ENCODE measurements around the gene VAMP8.

VAMP8 gene

DNA sequence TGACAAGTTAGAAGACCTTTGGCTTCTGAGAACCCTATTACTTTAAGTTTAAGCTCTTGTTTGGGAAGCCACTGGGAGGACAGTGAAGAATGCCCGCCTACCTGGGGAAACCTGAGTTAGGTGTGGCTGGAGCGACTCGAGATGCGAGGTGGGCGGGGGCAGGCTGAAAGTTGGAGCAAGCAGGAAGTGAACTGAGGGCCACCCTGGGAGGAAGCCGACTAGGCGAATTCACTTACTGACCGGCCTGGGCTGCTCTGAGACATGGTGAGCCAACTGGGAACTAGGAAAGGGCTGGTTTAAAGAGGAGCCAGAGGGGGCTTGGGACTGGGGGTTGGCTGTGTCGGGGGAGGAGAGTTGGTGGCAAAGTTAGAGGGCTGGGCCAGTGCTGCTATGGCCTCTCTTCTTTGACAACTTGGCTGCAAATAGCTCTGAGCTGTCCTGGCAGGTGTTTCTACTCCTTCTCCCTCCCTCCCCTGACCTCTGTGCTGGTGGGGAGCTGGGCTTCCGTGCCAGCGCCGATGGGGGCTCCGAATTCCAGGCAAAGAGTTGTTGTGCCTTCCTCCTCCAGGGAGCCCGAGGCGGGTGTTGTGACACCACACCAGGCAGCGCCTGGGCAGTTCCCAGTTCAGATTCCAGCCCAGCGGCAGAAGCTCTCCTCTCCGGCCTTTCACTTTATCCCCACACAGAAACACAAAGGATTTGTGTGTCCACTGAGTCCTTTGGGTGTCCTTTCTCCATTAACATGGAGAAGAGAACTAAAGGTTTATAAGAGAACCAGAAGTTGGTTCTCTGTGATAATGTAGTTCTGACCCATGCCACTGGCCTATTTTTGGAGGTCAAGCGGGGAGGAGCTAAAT lies at the start of gene VAMP8:
Gene VAMP8 (plus strand): TSS at position 201 of the 857 bp plus-strand sequence. CDS start 61 bp downstream, at position 262.
- no peak within 1 kb of the TSS for H3K9ac ChIP-seq (ENCODE audit: low read length)

GRCh38 chr2:85527787-85528186 lies 49.6 kb upstream of the VAMP8 start:
- Histone ChIP-seq H3K9ac (ENCODE audit: low read length) (no peak overlapping the region), H3K27me3 (ENCODE audit: control insufficient read depth in 1 of 2, insufficient read depth in 2 of 2, low read length in 2 of 2) (no peaks in the 10 kb centered on the region), H3K27ac (ENCODE audit: low read depth, low read length) (no peak overlapping the region), H3K36me3 (ENCODE audit: insufficient read depth, low read length) (no peaks in the 10 kb centered on the region), H3K9me3 (ENCODE audit: low read length) (no peaks in the 10 kb centered on the region), H3K4me3 (ENCODE audit: low read depth in 1 of 2, low read length in 2 of 2) (no peak overlapping the region), H3K4me1 (ENCODE audit: insufficient read depth, low read length) (peaks cover 20% of the 10 kb centered on the region)

More for the DNA sequence above, at the start of gene VAMP8:
- no peaks in the 10 kb centered on the region for H3K36me3 ChIP-seq (ENCODE audit: insufficient read depth, low read length)
- no peaks in the 10 kb centered on the region for H3K9me3 ChIP-seq (ENCODE audit: low read length)
- H3K4me3 ChIP-seq (ENCODE audit: low read depth in 1 of 2, low read length in 2 of 2): peak within 1 kb of the TSS; percentile 4 to 14
- H3K4me1 ChIP-seq (ENCODE audit: insufficient read depth, low read length): no peaks in the 10 kb centered on the region
- H3K27me3 ChIP-seq (ENCODE audit: control insufficient read depth in 1 of 2, insufficient read depth in 2 of 2, low read length in 2 of 2): no peaks in the 10 kb centered on the region
- H3K27ac ChIP-seq (ENCODE audit: low read depth, low read length): peak within 1 kb of the TSS; percentile 32

DNA sequence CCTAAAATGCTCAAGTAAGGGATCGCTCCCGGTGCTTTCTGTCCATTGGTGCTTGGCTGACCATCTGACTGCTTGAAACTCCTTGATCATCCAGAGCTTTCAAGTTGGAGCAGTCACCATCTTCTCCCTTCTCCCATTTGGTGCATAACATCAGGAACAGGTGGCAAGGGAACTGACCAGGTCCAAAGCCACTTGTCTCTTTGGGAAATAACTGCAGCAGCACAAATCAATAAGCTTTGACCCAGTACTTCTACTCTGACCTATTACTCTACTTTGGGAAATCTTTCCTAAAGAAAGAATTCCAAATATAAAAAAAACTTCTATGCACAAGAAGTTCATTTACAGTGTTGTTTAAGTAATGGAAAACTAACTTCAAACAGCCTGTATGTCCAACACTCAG lies 49.0 kb upstream of the VAMP8 start:
- Histone ChIP-seq H3K9me3 (ENCODE audit: low read length) (no peaks in the 10 kb centered on the region), H3K4me1 (ENCODE audit: insufficient read depth, low read length) (peaks cover 19% of the 10 kb centered on the region), H3K36me3 (ENCODE audit: insufficient read depth, low read length) (no peaks in the 10 kb centered on the region), H3K4me3 (ENCODE audit: low read depth in 1 of 2, low read length in 2 of 2) (no peak overlapping the region), H3K9ac (ENCODE audit: low read length) (no peak overlapping the region), H3K27ac (ENCODE audit: low read depth, low read length) (no peak overlapping the region), H3K27me3 (ENCODE audit: control insufficient read depth in 1 of 2, insufficient read depth in 2 of 2, low read length in 2 of 2) (no peaks in the 10 kb centered on the region)

DNA sequence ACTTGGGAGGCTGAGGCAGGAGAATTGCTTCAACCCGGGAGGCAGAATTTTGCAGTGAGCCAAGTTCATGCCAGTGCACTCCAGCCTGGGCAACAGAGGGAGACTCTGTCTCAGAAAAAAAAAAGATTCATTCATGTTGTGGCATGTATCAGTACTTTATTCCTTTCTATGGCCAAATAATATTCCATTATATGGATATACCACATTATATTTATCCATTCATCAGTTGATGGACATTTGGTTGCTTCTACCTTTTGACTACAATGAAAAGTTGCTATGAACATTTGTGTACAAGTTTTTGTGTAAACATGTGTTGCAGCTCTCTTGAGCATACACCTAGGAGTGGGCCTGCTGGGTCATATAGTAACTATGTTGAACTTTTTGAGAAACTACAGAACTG lies 47.6 kb upstream of the VAMP8 start:
- Histone ChIP-seq H3K4me3 (ENCODE audit: low read depth in 1 of 2, low read length in 2 of 2) (no peak overlapping the region), H3K36me3 (ENCODE audit: insufficient read depth, low read length) (no peaks in the 10 kb centered on the region), H3K9ac (ENCODE audit: low read length) (no peak overlapping the region), H3K4me1 (ENCODE audit: insufficient read depth, low read length) (peaks cover 4% of the 10 kb centered on the region), H3K27ac (ENCODE audit: low read depth, low read length) (no peak overlapping the region), H3K9me3 (ENCODE audit: low read length) (no peaks in the 10 kb centered on the region), H3K27me3 (ENCODE audit: control insufficient read depth in 1 of 2, insufficient read depth in 2 of 2, low read length in 2 of 2) (no peaks in the 10 kb centered on the region)

DNA sequence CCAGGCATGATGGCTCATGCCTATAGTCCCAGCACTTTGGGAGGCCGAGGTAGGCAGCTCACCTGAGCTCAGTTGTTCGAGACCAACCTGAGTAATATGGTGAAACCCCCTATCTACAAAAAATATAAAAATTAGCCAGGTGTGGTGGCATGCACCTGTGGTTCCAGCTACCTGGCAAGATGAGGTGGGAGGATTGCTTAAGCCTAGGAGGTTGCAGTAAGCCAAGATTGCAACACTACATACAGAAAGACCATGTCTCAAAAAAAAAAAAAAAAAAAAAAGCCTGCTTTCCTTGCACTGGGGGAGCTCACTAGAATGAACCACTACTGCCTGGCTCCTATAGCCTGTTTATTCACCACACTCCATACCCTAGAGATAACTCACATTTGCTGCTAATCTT lies 45.8 kb upstream of the VAMP8 start:
- Histone ChIP-seq H3K9me3 (ENCODE audit: low read length) (no peaks in the 10 kb centered on the region), H3K27ac (ENCODE audit: low read depth, low read length) (no peak overlapping the region), H3K4me1 (ENCODE audit: insufficient read depth, low read length) (peaks cover 4% of the 10 kb centered on the region), H3K9ac (ENCODE audit: low read length) (no peak overlapping the region), H3K27me3 (ENCODE audit: control insufficient read depth in 1 of 2, insufficient read depth in 2 of 2, low read length in 2 of 2) (no peaks in the 10 kb centered on the region), H3K36me3 (ENCODE audit: insufficient read depth, low read length) (no peaks in the 10 kb centered on the region), H3K4me3 (ENCODE audit: low read depth in 1 of 2, low read length in 2 of 2) (no peak overlapping the region)

- no peaks in the 10 kb centered on the region for H3K9me3 ChIP-seq (ENCODE audit: low read length)
- H3K9ac ChIP-seq (ENCODE audit: low read length): no peak overlapping the region
- H3K27ac ChIP-seq (ENCODE audit: low read depth, low read length): peak overlapping the region; percentile 42
- no peak overlapping the region for H3K4me3 ChIP-seq (ENCODE audit: low read depth in 1 of 2, low read length in 2 of 2)
- no peaks in the 10 kb centered on the region for H3K27me3 ChIP-seq (ENCODE audit: control insufficient read depth in 1 of 2, insufficient read depth in 2 of 2, low read length in 2 of 2)
- H3K4me1 ChIP-seq (ENCODE audit: insufficient read depth, low read length): peaks cover 17% of the 10 kb centered on the region
- no peaks in the 10 kb centered on the region for H3K36me3 ChIP-seq (ENCODE audit: insufficient read depth, low read length)
Observed at GRCh38 chr2:85534099-85534498, 43.3 kb upstream of the VAMP8 start.

GRCh38 chr2:85534881-85535280 lies 42.5 kb upstream of the VAMP8 start:
- no peaks in the 10 kb centered on the region for H3K27me3 ChIP-seq (ENCODE audit: control insufficient read depth in 1 of 2, insufficient read depth in 2 of 2, low read length in 2 of 2)
- peak overlapping the region; percentile 1 for H3K27ac ChIP-seq (ENCODE audit: low read depth, low read length)
- no peak overlapping the region for H3K4me3 ChIP-seq (ENCODE audit: low read depth in 1 of 2, low read length in 2 of 2)
- H3K4me1 ChIP-seq (ENCODE audit: insufficient read depth, low read length): peaks cover 17% of the 10 kb centered on the region
- no peaks in the 10 kb centered on the region for H3K9me3 ChIP-seq (ENCODE audit: low read length)
- no peak overlapping the region for H3K9ac ChIP-seq (ENCODE audit: low read length)
- H3K36me3 ChIP-seq (ENCODE audit: insufficient read depth, low read length): no peaks in the 10 kb centered on the region

- peaks cover 27% of the 10 kb centered on the region for H3K4me1 ChIP-seq (ENCODE audit: insufficient read depth, low read length)
- peak overlapping the region in 1 of 2 donors; percentile 76 for H3K4me3 ChIP-seq (ENCODE audit: low read depth in 1 of 2, low read length in 2 of 2)
- no peaks in the 10 kb centered on the region for H3K27me3 ChIP-seq (ENCODE audit: control insufficient read depth in 1 of 2, insufficient read depth in 2 of 2, low read length in 2 of 2)
- H3K9ac ChIP-seq (ENCODE audit: low read length): peak overlapping the region; percentile 81
- peaks cover 10% of the 10 kb centered on the region for H3K36me3 ChIP-seq (ENCODE audit: insufficient read depth, low read length)
- no peaks in the 10 kb centered on the region for H3K9me3 ChIP-seq (ENCODE audit: low read length)
- H3K27ac ChIP-seq (ENCODE audit: low read depth, low read length): peak overlapping the region; percentile 96
Observed at GRCh38 chr2:85536479-85536878, 40.9 kb upstream of the VAMP8 start.

DNA sequence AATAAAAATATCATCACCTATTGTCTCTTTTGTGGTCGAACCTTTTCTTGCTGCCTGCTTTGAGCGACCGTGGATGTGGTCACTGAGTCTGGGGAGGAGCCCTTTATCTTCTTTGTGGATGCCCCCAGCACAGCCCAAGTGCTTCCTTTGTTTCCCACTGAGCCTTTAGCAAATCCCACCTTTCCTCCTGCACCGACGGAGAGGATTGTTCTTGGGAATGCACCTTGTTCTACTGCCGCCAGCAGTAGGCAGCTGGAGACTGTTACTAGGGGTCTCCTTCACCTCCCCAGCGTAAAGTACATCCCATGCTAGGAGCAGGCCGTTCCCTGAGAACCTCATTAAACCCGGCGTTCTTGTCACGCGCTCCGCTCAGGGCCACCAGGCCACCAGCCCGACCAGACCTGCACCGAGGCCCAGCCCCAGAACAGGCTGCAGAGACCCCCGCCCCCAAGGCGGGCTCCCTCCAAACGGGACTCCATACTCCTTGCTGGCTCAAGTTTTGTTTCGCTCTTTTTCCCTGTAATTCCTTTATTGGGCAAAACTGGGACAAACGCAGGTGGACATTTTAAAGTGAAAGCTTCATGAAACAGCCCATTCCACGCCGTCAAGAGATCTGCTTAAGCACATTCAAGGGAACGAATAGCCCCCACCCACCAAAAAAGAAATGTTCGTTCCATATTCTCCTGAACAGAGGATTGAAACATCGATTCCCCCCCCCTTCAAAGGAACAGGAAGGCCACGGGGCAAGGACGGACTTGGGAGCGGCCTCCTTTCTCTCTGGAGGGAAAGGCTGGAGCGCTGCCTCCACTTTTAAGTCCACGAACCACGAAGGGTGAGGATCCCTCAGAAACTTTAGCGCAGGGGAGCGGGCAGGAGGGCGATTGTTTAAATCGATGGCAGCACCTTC lies 39.5 kb upstream of the VAMP8 start:
- H3K9me3 ChIP-seq (ENCODE audit: low read length): no peaks in the 10 kb centered on the region
- H3K36me3 ChIP-seq (ENCODE audit: insufficient read depth, low read length): peaks cover 24% of the 10 kb centered on the region

GRCh38 chr2:85538507-85539360 lies 38.7 kb upstream of the VAMP8 start, which contains the start of gene MAT2A:
TSS of gene MAT2A (plus strand) at chr2:85539168. CDS start at chr2:85539288, 120 bp downstream.
- Histone ChIP-seq H3K4me3 (ENCODE audit: low read depth in 1 of 2, low read length in 2 of 2) (peak within 1 kb of the TSS; percentile 76 to 97), H3K9ac (ENCODE audit: low read length) (peak within 1 kb of the TSS; percentile 81), H3K9me3 (ENCODE audit: low read length) (no peaks in the 10 kb centered on the region), H3K4me1 (ENCODE audit: insufficient read depth, low read length) (peaks cover 44% of the 10 kb centered on the region), H3K27ac (ENCODE audit: low read depth, low read length) (peak within 1 kb of the TSS; percentile 96), H3K27me3 (ENCODE audit: control insufficient read depth in 1 of 2, insufficient read depth in 2 of 2, low read length in 2 of 2) (no peaks in the 10 kb centered on the region), H3K36me3 (ENCODE audit: insufficient read depth, low read length) (peaks cover 33% of the 10 kb centered on the region)

More for the DNA sequence above, 39.5 kb upstream of the VAMP8 start:
- Histone ChIP-seq H3K27me3 (ENCODE audit: control insufficient read depth in 1 of 2, insufficient read depth in 2 of 2, low read length in 2 of 2) (no peaks in the 10 kb centered on the region), H3K9ac (ENCODE audit: low read length) (peak overlapping the region; percentile 81), H3K4me1 (ENCODE audit: insufficient read depth, low read length) (peaks cover 41% of the 10 kb centered on the region), H3K4me3 (ENCODE audit: low read depth in 1 of 2, low read length in 2 of 2) (peak overlapping the region; percentile 76 to 97), H3K27ac (ENCODE audit: low read depth, low read length) (peak overlapping the region; percentile 96)
